Kidney (tissue), 14 donors: Measurements from ENCODE around the gene TP53AIP1. TPM values are rescaled to one million over a fixed set of nuclear protein-coding genes. Genes with fewer than 3 reads are reported as not detected.

Experiments
- DNase-seq, 5 donors: peaks; one replicate each; pipeline ENCODE4 v3.0.0-alpha.2; 2013 to 2020
- FAIRE-seq: peaks from 2 replicates; lab custom pipeline; 2012; peaks lifted over from hg19 to GRCh38; lab: Jason Lieb, UNC
- H3K27ac ChIP-seq, 2 donors: one replicate each; pipeline ENCODE4 v1.7.0; 2013; ENCODE audit warnings: low read depth in 2 of 2, low read length in 2 of 2, inconsistent platforms in 1 of 2
- H3K27me3 ChIP-seq: one replicate; pipeline ENCODE4 v1.7.1; 2013; ENCODE audit warnings: low read length, inconsistent platforms; ENCODE audit not compliant: control insufficient read depth, insufficient read depth
- H3K36me3 ChIP-seq, 3 donors: one replicate each; pipeline versions ENCODE4 v1.7.0 to v1.7.1; 2013; ENCODE audit warnings: low read length in 3 of 3, control low read depth in 1 of 3, inconsistent platforms in 1 of 3; ENCODE audit not compliant: insufficient read depth in 3 of 3, control insufficient read depth in 2 of 3
- H3K4me1 ChIP-seq, 3 donors: one replicate each; pipeline versions ENCODE4 v1.7.0 to v1.7.1; 2013; ENCODE audit warnings: low read length in 3 of 3, inconsistent platforms in 1 of 3, low read depth in 1 of 3; ENCODE audit not compliant: control insufficient read depth in 2 of 3, insufficient read depth in 2 of 3
- H3K4me3 ChIP-seq, 3 donors: one replicate each; pipeline versions ENCODE4 v1.7.0 to v1.8.1; 2013; ENCODE audit warnings: low read length in 3 of 3, control low read depth in 1 of 3, inconsistent platforms in 1 of 3
- H3K9ac ChIP-seq, 3 donors: one replicate each; pipeline versions ENCODE4 v1.7.0 to v1.7.1; 2013; ENCODE audit warnings: low read length in 3 of 3, control low read depth in 1 of 3, inconsistent platforms in 1 of 3
- H3K9me3 ChIP-seq, 3 donors: one replicate each; pipeline versions ENCODE4 v1.7.0 to v1.7.1; 2013; ENCODE audit warnings: low read length in 3 of 3, control low read depth in 1 of 3, inconsistent platforms in 1 of 3; ENCODE audit not compliant: control insufficient read depth in 2 of 3, insufficient read depth in 1 of 3
- intact Hi-C: fragments of 100-400 bp; cut with DNase I; formaldehyde crosslinking; loops from one replicate; pipeline ENCODE4 v1.11.1; 2022
- polyA plus RNA-seq: library from polyadenylated mRNA; stranded (reverse); fragments of 350-450 nt; fragmentation: Illumina TruSeq; extraction: RNeasy Lipid Tissue Mini Kit (QIAGEN cat#74804); gene quantifications from one replicate; pipeline ENCODE4 v1.2.3, GENCODE V29; 2014; ENCODE audit warnings: low read depth, low replicate concordance; ENCODE audit not compliant: insufficient read depth
- total RNA-seq: library from RNA; stranded (reverse); fragmentation: NEBNext Ultra II Directional; extraction: Animal tissue kit (Norgen Biotek cat#: 25700); gene quantifications from one replicate; pipeline ENCODE4 v1.2.1, GENCODE V29; 2021
- TF ChIP-seq, protein P1 (sequence below): IDR thresholded peaks from 3 replicates; pipeline ENCODE4 v1.5.1; 2012; ENCODE audit warnings: mild to moderate bottlenecking, moderate library complexity, borderline replicate concordance; ENCODE audit not compliant: insufficient read depth; ENCODE audit errors: extremely low read depth
- donor health status: control.
- donor health status: control.
- donor health status: control.
- donor health status: control.
- donor health status: control.
- donor health status: DM: yes; HTN: yes; CAD: no.
- donor health status: Normal renal cell carcinoma (clear cell type).

Gene TP53AIP1
- total and polyA plus RNA-seq, 2 donors from 2014 or later = 0.82 to 5.3 TPM

DNA sequence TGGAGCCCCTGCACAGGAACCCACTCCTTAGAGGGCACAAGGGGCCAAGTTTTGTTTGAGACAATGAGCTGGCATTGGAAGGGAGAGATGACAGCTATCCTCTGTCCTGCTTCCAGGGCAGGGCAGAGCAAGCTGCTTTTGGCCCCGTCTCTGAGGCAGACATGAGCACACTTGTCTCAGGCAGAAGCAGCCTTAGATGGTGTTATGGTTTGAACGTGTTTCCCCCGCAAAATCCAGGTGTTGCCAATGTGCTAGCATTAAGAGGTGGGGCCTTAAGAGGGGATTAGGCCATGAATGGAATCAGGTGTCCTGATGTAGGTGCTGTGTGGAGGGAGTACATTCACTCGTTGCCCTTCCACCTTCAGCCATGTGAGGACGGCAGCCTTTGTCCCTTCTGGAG is 2.5 kb downstream of the TP53AIP1 start:
- Histone ChIP-seq H3K9ac (no peak overlapping the region), H3K4me1 (peaks cover 0 to 16% (median 0%) of the 10 kb centered on the region in 3 donors), H3K27me3 (no peaks in the 10 kb centered on the region), H3K9me3 (no peaks in the 10 kb centered on the region), H3K36me3 (no peaks in the 10 kb centered on the region), H3K27ac (no peak overlapping the region), H3K4me3 (no peak overlapping the region)
- no peak for DNase-seq
- FAIRE-seq = no peak
- intact Hi-C loops = no loop called here
- TF ChIP-seq, protein P1, sequence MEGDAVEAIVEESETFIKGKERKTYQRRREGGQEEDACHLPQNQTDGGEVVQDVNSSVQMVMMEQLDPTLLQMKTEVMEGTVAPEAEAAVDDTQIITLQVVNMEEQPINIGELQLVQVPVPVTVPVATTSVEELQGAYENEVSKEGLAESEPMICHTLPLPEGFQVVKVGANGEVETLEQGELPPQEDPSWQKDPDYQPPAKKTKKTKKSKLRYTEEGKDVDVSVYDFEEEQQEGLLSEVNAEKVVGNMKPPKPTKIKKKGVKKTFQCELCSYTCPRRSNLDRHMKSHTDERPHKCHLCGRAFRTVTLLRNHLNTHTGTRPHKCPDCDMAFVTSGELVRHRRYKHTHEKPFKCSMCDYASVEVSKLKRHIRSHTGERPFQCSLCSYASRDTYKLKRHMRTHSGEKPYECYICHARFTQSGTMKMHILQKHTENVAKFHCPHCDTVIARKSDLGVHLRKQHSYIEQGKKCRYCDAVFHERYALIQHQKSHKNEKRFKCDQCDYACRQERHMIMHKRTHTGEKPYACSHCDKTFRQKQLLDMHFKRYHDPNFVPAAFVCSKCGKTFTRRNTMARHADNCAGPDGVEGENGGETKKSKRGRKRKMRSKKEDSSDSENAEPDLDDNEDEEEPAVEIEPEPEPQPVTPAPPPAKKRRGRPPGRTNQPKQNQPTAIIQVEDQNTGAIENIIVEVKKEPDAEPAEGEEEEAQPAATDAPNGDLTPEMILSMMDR = no peak

DNA sequence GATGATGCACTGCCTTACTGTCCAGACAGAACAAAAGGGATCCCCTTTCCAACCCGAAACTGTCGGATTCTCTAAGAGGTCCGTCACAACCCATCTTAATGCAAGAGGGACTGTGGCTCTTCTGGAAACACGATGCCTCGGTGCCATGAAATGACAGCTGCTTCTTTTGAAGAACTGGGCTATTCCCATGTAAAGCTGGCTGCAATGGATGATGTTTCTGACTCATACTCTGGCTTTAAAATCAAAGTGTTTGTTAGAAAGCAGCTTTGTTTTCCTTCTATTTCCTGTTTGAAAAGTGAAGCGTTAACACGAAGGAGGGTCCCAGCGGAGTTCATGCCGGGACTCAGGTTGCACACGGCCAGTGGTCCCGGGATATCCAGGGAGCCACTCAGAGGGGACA is 3.1 kb downstream of the TP53AIP1 start:
- Histone ChIP-seq H3K9ac (no peak overlapping the region), H3K4me3 (no peak overlapping the region), H3K27ac (no peak overlapping the region), H3K4me1 (peaks cover 0 to 16% (median 0%) of the 10 kb centered on the region in 3 donors), H3K9me3 (no peaks in the 10 kb centered on the region), H3K36me3 (no peaks in the 10 kb centered on the region), H3K27me3 (no peaks in the 10 kb centered on the region)
- FAIRE-seq (no peak), DNase-seq (peak in 3 of 5 donors; percentile 45 to 57 (median 52))
- TF ChIP-seq, protein P1 = no peak
- intact Hi-C loops = no loop called here

DNA sequence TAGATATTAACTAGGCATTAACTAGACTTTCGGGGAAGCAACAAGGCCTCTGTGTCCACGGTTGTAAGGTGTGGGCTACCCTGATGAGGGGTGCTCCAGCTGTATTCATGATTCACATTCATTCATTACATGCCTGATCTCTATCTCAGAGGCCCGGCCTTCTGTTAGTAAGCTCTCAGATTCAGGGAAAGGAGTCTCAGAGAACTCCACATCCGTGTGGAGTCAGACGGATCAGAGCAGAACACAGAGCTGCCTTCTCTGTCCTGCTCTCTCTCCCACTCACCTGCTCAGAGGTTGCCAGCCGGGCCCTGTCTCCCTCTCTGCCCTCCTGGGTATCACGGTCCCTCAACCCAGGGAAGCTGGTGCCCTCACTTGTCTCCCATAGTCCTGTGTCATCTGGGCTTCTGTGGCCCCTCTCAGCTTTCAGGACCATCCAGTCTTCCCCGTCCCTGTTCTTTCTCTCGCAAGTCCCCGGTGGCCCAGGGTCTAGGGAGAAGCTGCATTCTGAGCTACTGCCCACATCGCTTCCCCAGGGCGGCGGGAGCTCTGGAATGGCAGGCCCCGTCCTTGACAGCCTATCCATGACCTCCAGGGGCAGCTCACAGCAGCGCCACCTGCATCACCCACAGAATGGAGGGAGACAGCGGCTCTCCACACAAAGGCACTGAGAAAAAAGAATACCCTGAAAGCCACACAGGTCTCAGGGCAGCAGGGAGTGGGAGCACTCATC is 4.3 kb downstream of the TP53AIP1 start:
- Histone ChIP-seq H3K9ac (no peak overlapping the region), H3K4me3 (no peak overlapping the region), H3K36me3 (no peaks in the 10 kb centered on the region), H3K27ac (no peak overlapping the region), H3K9me3 (no peaks in the 10 kb centered on the region), H3K4me1 (peaks cover 0 to 16% (median 0%) of the 10 kb centered on the region in 3 donors), H3K27me3 (no peaks in the 10 kb centered on the region)
- intact Hi-C loops = no loop called here
- FAIRE-seq (no peak), DNase-seq (peak in 1 of 5 donors; percentile 51)
- TF ChIP-seq, protein P1 = no peak
